GM21367 (cell line): ENCODE results near the gene MRPL27.

ENCODE experiments used
- ATAC-seq: cut with Tn5 transposase; IDR thresholded peaks from one replicate; pipeline ENCODE4 v1.9.1; 2021; ENCODE audit not compliant: unreplicated experiment

MRPL27 gene

GRCh38 chr17:50388728-50389127, 15.7 kb upstream of the MRPL27 start:
- ATAC-seq: no peak

DNA sequence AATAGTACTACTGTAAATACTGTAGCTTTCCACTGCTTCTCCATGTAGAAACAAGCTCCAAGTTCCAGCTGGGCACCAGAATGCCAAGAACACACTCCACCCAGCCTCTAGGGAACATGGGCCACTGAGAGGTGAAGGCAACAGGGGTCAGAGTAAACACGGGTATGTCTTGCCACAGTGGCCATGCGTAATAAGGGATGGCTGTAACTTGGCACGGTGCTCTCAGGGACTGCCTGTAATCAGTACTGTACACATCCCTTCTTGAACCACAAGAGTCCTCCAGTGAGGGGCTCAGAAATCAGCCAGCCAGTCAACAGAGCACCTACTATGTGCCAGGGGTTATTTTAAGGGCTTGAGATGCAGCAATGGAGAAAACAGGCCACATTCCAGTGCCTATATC, 13.5 kb upstream of the MRPL27 start:
- ATAC-seq: no peak

DNA sequence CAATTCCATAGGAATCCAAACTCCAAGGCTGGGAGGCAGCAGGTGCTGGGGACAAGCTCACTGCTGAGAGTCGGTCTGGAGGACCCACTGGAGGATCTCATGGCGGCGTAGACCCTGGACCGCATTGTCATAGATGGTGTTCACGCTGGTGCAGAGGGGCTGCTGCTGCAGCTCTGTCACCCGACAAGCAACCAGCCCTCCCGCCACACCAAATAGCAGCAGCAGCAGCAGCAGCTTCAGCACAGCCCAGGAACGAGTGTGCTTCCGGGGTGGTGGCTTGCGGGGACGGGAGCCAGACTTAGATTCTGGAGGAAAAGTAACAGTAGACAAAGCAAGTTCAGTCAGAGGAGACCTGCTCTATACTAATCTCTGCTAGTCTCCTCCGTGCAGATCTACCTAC, 9.9 kb upstream of the MRPL27 start:
- no peak for ATAC-seq

DNA sequence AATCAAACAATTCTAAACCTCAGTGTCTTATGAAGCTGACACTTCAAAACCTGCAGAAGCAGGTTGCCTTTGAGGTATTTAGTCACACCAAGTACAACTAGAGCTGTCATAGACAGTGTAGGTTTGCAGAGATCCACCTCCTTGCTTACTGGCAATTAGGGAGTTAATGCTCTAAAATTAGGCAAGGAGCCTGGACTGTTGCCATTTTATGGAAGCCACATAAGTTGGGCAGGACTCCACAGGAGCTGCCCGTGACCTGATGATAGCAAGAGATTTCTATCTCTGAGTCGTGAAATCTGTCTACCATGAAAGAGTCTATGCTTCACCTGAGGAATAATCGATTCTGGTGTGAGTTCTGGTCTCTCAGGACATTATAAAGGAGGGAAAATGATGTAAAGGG, 8.9 kb upstream of the MRPL27 start:
- ATAC-seq: no peak

DNA sequence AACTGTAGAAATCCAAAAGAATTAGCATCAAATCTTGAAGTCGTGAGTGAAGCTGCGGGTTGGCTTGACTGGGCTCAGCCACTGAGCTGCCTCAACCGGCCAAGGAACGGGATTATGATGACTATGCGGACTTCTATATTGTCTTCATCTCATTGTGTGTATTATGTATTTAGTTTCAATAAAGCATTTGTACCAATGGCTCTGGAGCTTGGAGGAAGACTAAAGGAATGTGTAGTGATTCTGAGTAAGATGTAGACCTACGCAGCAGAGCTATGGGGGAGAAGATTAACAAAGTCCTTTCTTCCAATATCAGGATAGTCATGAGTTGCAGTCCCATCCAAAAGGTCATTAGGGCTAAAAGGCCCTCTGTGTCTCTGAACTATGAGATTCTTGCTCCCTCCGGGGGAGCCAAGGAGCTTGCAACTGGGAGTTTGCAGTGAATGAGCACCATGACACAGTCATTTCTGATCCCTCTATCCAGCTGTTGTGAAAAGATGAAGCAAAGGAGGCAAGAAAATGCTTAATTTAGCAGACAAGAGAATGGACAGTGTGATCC, 8.4 kb upstream of the MRPL27 start:
- ATAC-seq: no peak

GRCh38 chr17:50380369-50381259, 7.6 kb upstream of the MRPL27 start:
- ATAC-seq: no peak

DNA sequence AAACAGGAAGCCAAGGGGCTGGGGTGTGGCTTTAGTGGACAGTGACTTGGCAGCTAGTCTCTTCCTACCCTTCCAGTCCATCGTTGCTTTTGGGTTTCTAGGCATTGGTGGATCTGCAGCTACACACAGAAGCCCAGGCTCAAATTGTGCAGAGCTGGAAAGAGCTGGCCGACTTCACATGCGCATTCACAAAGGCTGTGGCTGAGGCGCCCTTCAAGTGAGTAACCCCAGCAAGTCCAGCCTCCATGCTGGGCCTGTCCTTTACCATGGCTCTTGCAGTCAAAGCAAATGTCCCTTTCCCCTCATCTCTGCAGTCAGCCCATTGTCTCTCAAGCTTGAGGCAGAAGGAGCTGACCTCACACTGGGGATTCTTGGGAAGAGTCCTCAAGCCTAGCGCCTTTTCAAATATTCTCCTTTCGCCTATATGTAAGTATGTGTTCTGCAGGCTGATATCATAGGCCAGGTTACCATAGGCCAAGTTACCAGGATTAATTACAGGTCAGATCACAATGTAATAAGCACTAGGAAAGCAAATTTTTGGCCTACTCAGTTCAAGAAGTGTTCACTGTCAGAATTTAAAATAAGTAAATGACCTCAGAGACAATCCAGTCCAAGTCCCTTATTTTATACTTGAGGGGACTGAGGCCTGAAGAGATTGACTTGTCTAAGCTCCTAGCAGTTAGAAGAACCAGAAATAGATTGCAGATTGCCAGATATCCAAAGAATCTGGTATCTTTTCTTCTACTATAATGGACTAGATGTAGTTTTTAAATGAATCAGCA, 6.6 kb upstream of the MRPL27 start:
- no peak for ATAC-seq

DNA sequence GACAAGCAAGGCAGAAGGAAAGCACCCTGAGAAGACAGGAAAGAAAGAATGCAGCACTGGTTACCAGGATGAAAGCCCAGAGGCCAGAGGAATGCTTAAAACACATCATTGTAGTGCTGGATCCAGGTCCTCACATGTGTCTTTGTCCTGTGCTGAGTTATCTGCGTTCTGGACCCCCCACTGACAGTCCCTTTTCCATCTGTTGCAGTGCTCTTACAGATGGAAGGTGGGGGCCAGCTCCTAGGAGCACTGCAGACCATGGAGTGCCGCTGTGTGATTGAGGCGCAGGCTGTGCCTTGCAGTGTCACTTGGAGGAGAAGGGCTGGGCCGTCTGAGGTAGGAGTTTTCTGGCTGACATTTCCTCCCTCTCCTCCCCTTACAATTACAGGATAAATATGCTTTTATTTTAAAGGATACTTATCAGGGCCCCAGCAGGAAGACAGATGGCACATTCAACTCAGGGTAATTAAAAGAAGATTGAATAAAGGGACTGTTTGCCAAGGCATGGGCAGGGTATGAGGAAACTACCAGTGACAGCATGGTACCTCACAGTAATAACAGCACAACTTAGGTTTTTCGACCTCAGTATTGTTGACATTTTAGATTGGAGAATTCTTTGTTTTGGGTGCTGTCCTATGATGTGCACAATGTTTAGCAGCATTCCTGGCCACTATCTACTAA, 3.0 kb upstream of the MRPL27 start:
- ATAC-seq: no peak

GRCh38 chr17:50373705-50374104, 721 bp upstream of the MRPL27 start:
- no peak for ATAC-seq

DNA sequence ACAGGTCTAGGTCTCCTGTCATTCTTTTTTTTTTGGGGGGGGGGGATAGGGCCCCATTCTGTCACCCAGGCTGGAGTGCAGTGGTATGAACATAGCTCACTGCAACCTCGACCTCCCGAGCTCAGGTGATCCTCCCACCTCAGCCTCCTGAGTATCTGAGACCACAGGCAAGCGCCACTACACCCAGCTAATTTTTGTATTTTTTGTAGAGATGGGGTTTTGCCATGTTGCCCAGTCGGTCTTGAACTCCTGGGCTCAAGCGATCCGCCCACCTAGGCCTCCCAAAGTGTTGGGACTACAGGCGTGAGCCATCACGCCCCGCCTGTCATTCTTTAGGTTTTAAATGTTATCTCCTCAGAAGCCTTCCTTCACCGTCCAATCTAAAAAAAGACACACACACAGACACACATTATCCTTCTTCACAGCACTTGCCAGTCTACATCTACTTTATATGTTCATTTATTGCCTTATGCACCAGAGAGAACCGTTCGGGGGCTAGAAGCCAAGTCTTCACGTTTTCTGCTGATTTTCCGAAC, 694 bp downstream of the MRPL27 start:
- no peak for ATAC-seq

GRCh38 chr17:50371526-50371925, 1.5 kb downstream of the MRPL27 start:
- no peak for ATAC-seq

GRCh38 chr17:50370052-50370451, 2.9 kb downstream of the MRPL27 start:
- no peak for ATAC-seq

- no peak for ATAC-seq
These were observed 5.6 kb downstream of the MRPL27 start for GRCh38 chr17:50367401-50367800.

GRCh38 chr17:50365649-50366393, 7.2 kb downstream of the MRPL27 start:
- ATAC-seq: no peak

DNA sequence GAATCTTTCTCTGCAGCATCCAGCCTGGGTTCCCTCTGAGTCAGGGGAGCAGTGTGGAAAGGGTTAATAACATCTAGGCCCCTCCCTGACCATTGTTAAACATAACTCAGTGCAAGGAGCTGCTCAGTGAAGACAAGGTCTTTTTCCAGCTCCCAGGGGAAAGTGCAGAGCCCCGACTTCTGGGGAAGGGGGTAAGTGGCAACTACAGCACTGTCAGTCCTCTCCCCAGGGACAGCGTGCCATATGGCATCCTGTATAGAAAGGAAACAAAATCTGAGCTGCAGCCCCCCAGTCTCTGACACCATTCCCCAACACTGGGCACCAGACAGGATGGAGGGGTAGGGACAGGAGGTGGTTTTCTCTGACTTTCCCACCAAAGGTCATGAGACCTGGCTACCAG, 7.8 kb downstream of the MRPL27 start:
- ATAC-seq: no peak

- no peak for ATAC-seq
These were observed 8.3 kb downstream of the MRPL27 start for GRCh38 chr17:50364715-50365114.

GRCh38 chr17:50364061-50364458, 8.9 kb downstream of the MRPL27 start:
- ATAC-seq: no peak

DNA sequence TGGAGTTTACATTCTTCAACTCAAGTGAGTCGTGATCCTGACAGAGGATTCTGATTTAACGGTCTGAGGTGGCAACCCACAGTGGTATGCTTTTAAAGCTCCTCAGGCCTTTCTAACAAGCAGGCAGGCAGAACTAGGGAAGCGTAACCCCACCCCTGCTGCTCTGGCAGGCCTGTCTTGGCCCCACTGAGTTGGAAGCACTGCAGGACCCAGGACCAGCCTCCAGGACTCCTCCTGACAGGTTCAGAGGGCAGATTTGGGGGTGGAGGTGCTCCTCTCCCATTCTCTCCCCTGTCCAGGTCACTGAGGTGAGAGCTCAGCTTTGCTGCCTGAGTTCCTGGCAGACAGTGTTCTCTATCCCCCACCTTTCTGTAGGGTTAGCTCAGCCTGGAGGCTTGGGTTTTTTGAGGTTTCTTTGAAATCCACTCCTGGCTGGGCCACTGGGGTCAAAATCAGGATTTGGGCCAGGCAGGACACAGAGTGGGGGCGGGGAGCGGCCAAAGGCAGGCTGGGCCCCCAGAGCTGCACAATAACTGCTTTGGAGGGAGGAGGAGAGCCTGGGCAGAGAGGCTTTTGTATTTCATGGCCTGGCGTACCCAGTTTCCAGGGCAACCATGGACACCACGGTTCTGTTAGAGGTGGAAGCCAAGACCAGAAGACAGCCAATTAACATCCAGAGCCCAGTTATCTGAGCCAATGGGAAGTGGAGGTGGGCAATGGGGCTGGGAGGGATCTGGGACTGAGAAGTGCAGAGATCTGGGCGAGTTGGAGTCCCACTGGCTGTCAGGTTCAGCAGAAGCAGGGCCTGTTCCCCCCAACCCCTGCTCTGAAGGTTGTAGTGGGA, 9.5 kb downstream of the MRPL27 start:
- no peak for ATAC-seq

DNA sequence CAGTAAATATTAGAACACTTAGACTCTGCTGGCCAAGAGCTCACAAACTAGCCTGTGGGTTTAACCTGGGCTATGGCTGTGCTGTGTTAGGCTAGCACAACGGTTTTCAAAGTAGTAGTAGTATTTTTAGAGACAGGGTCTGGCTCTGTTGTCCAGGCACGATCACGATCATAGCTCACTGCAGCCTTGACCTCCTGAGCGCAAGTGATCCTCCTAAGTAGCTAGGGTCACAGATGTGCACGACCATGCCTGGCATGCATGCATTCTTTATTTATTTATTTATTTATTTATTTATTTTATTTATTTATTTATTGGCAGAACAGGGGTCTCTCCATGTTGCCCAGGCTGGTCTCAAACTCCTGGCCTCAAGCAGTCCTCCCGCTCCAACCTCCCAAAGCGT, 10.3 kb downstream of the MRPL27 start:
- ATAC-seq: no peak
